HepG2 (cell line): ENCODE data around the gene NOTCH4. TPM values are rescaled to one million over a fixed set of nuclear protein-coding genes. Genes with fewer than 3 reads are reported as not detected.
A peak's percentile ranks its signal among the peaks of the same experiment; 100 is the strongest.

Experiments used
- ATAC-seq: fragments of 200-7000 bp; cut with Tn5 transposase; 3 replicates; pipeline ENCODE4 v1.9.1; 2020; ENCODE audit warnings: mild to moderate bottlenecking, moderate library complexity
- BruUV-seq: library from RNA; stranded (reverse); fragments of 400-500 nt; replicated peaks from 2 replicates; lab custom pipeline; 2021; lab: Mats Ljungman, UMichigan
- CTCF ChIA-PET: fragments of 300-600 bp; formaldehyde crosslinking; extraction: SDS; loops from one replicate; lab custom pipeline; 2021; ENCODE audit warnings: low total read pairs, inconsistent platforms, low intra/inter-chr PET ratio; lab: Yijun Ruan, JAX
- POLR2A ChIA-PET: fragments of 350-600 bp; sonication (Branson Sonifier 250); formaldehyde crosslinking; loops from one replicate; lab custom pipeline; 2020; ENCODE audit warnings: antibody characterized with exemption, inconsistent platforms; lab: Yijun Ruan, JAX
- DNase-seq: peaks from one replicate; pipeline ENCODE4 v3.0.0-alpha.2; 2015; ENCODE audit warnings: low spot score
- FAIRE-seq: peaks from 3 replicates; lab custom pipeline; 2011; peaks lifted over from hg19 to GRCh38; lab: Jason Lieb, UNC
- H2AFZ ChIP-seq: one replicate; pipeline ENCODE4 v1.6.1; 2011; ENCODE audit warnings: low read length, inconsistent platforms
- H3K27ac ChIP-seq: fragments of 300-600 bp; 3 replicates; pipeline ENCODE4 v1.8.0; 2011; ENCODE audit warnings: mixed run types, mild to moderate bottlenecking, mixed read lengths, low read length, inconsistent platforms; ENCODE audit not compliant: insufficient read depth; ENCODE audit errors: extremely low read length
- H3K27me3 ChIP-seq, 2 experiments: fragments of 200-600 bp in 1 of 2; 2 replicates in 1 of 2; 3 replicates in 1 of 2; pipeline versions ENCODE4 v1.6.0 to v1.8.0; 2011; ENCODE audit warnings: low read length in 2 of 2, mild to moderate bottlenecking in 2 of 2, moderate library complexity in 2 of 2, inconsistent platforms in 1 of 2; ENCODE audit not compliant: insufficient read depth in 2 of 2, control insufficient read depth in 1 of 2
- H3K36me3 ChIP-seq, 2 experiments: fragments of 200-600 bp in 1 of 2; replicated peaks in 1 of 2; 2 replicates in 1 of 2; 3 replicates in 1 of 2; pipeline versions ENCODE4 v1.5.1 to v1.8.0; 2011; ENCODE audit warnings: low read length in 2 of 2, inconsistent platforms in 1 of 2; ENCODE audit not compliant: insufficient read depth in 2 of 2, control insufficient read depth in 1 of 2
- H3K4me1 ChIP-seq: 2 replicates; pipeline ENCODE4 v1.5.1; 2012; ENCODE audit warnings: low read length, inconsistent platforms; ENCODE audit not compliant: insufficient read depth
- H3K4me2 ChIP-seq: 2 replicates; pipeline ENCODE4 v1.6.0; 2011; ENCODE audit warnings: low read depth, low read length, inconsistent platforms
- H3K4me3 ChIP-seq, 3 experiments: fragments of 200-600 bp in 1 of 3; sonication (generic), shearing (Covaris generic) in 1 of 3; replicated peaks in 1 of 3; 2 replicates each; pipeline ENCODE4 v1.5.1; 2011 to 2016; ENCODE audit warnings: low read length in 3 of 3, inconsistent platforms in 2 of 3, low read depth in 2 of 3, mild to moderate bottlenecking in 2 of 3, control low read depth in 1 of 3, mixed read lengths in 1 of 3; ENCODE audit not compliant: insufficient read depth in 1 of 3
- H3K79me2 ChIP-seq: one replicate; pipeline ENCODE4 v1.6.1; 2011; ENCODE audit warnings: low read length, inconsistent platforms; ENCODE audit not compliant: insufficient read depth
- H3K9ac ChIP-seq: 2 replicates; pipeline ENCODE4 v1.6.0; 2011; ENCODE audit warnings: mild to moderate bottlenecking, low read depth, low read length, inconsistent platforms; ENCODE audit not compliant: insufficient read depth
- H3K9me3 ChIP-seq: 2 replicates; pipeline ENCODE4 v1.5.1; 2012; ENCODE audit warnings: mild to moderate bottlenecking, low read length
- H4K20me1 ChIP-seq: 2 replicates; pipeline ENCODE4 v1.6.0; 2011; ENCODE audit warnings: inconsistent platforms, mild to moderate bottlenecking, low read length, moderate library complexity; ENCODE audit not compliant: insufficient read depth
- ATRX ChIP-seq: sonication (generic); formaldehyde crosslinking; IDR thresholded peaks from 2 replicates; pipeline ENCODE4 v1.4.0; 2020; ENCODE audit warnings: missing genetic modification reagents, borderline replicate concordance
- CBFB ChIP-seq: sonication (generic); formaldehyde crosslinking; IDR thresholded peaks from 2 replicates; pipeline ENCODE4 v1.4.0; 2020; ENCODE audit warnings: missing genetic modification reagents
- ERF ChIP-seq: IDR thresholded peaks from 2 replicates; pipeline ENCODE4 v1.6.1; 2018; ENCODE audit warnings: missing biosample characterization, missing genetic modification reagents
- KDM2A ChIP-seq: sonication (generic); formaldehyde crosslinking; IDR thresholded peaks from 2 replicates; pipeline ENCODE4 v1.4.0; 2020; ENCODE audit warnings: low read depth, missing genetic modification reagents, borderline replicate concordance
- KLF13 ChIP-seq: sonication (generic); formaldehyde crosslinking; IDR thresholded peaks from 2 replicates; pipeline ENCODE4 v1.4.0; 2020; ENCODE audit warnings: mild to moderate bottlenecking, missing genetic modification reagents
- NPAS2 ChIP-seq: sonication (generic); formaldehyde crosslinking; IDR thresholded peaks from 2 replicates; pipeline ENCODE4 v1.8.0; 2022; ENCODE audit warnings: mild to moderate bottlenecking, missing genetic modification reagents, borderline replicate concordance
- NR3C1 ChIP-seq: sonication (generic); formaldehyde crosslinking; IDR thresholded peaks from 2 replicates; pipeline ENCODE4 v1.4.0; 2020; ENCODE audit warnings: missing genetic modification reagents
- ZFP41 ChIP-seq: sonication (generic); formaldehyde crosslinking; IDR thresholded peaks from 2 replicates; pipeline ENCODE4 v1.4.0; 2020; ENCODE audit warnings: mild to moderate bottlenecking, missing genetic modification reagents, borderline replicate concordance
- ZNF281 ChIP-seq: sonication (generic); formaldehyde crosslinking; IDR thresholded peaks from 2 replicates; pipeline ENCODE4 v1.4.0; 2020; ENCODE audit warnings: missing genetic modification reagents, borderline replicate concordance
- ZNF33B ChIP-seq: sonication (generic); formaldehyde crosslinking; IDR thresholded peaks from 2 replicates; pipeline ENCODE4 v1.5.1; 2020; ENCODE audit warnings: mild to moderate bottlenecking, missing genetic modification reagents
- ZNF570 ChIP-seq: sonication (generic); formaldehyde crosslinking; IDR thresholded peaks from 2 replicates; pipeline ENCODE4 v1.4.0; 2020; ENCODE audit warnings: mild to moderate bottlenecking, missing genetic modification reagents, borderline replicate concordance
- WGBS: methylation state at CpG from one replicate; pipeline ENCODE4 v1.1.6; 2017; ENCODE audit warnings: low lambda C conversion rate; 5-methylcytosine and 5-hydroxymethylcytosine counted together
- in situ Hi-C: cut with HindIII; loops from 2 replicates; pipeline ENCODE4 v1.10.0; 2017; ENCODE audit warnings: low pct_unique_long_range_greater_than_20kb; ENCODE audit not compliant: extremely low pct_ligation_motif_present
- intact Hi-C: fragments of 100-400 bp; cut with micrococcal nuclease; formaldehyde crosslinking; loops from one replicate; pipeline ENCODE4 v1.10.0; 2022; ENCODE audit not compliant: unreplicated experiment
- polyA plus RNA-seq, 8 experiments: library from polyadenylated mRNA; depleted of rRNA in 3 of 8; stranded (reverse) in 7 of 8; unstranded in 1 of 8; fragments of >200 nt; fragmentation: Illumina TruSeq in 4 of 8; extraction: Trizol in 4 of 8; gene quantifications; 2 replicates each; pipeline versions ENCODE4 v1.2.1 to v1.2.3, GENCODE V29; 2011 to 2016; ENCODE audit warnings: low read depth in 4 of 8, missing spikeins in 1 of 8, mixed read lengths in 1 of 8; ENCODE audit not compliant: insufficient read depth in 1 of 8
- total RNA-seq, 5 experiments: library from RNA; depleted of rRNA; stranded (reverse); fragments of >200 nt; fragmentation: Illumina TruSeq; extraction: Trizol; gene quantifications; 2 replicates each; pipeline ENCODE4 v1.2.3, GENCODE V29; 2016; ENCODE audit warnings: low read depth in 1 of 5
- TF ChIP-seq, protein P1 (sequence below): sonication (generic); formaldehyde crosslinking; IDR thresholded peaks from 2 replicates; pipeline ENCODE4 v1.5.1; 2020; ENCODE audit warnings: mild to moderate bottlenecking, missing genetic modification reagents, moderate library complexity
- TF ChIP-seq, protein P2 (sequence below): sonication (generic); formaldehyde crosslinking; IDR thresholded peaks from 2 replicates; pipeline ENCODE4 v1.5.0; 2020; ENCODE audit warnings: mild to moderate bottlenecking, missing genetic modification reagents

The NOTCH4 gene
- total and polyA plus RNA-seq, 2 of the 13 experiments (the other 11 are each of a cell fraction or from before 2014, with no cell fraction given) = 0.51 to 0.83 TPM

DNA sequence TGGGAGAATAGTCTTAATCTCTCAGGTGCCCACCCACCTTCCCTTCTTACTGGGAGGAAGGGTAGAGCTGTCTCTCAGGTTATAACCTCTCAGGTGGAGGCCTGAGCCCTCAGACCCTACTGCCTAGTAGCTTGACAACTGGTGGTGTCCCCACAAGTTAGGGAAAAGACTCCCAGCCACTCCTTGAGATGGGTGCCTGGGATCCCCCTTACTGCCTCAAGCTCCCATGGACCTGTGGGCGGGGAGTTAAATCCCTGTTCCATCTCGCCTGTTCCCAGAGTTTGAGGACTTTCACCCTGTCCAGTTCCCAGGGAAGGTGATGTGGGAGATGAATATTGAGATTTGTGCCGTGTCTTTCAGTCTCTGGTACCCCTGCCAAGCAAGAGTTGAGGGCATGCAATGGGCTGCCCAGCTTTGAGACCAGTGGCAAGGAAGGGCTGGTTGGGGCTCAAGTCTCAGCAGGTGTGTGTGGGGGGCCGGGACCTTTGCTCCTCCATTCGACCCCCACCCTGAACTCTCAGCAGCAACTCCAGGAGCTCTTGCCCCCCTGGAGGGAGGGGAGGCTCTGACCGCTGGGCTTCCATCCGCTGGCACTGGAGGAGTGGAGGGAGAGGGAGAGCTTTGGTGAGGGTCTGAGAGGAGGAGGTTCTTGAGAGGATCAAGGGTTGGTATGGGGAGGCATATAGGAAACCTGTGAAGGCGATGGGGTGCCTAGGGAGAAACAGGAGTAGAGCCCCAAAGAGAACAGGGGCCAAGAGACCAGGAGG, 32.8 kb downstream of the NOTCH4 start:
- no peaks in the 10 kb centered on the region for H4K20me1 ChIP-seq
- H2AFZ ChIP-seq = no peak overlapping the region
- peak overlapping the region; percentile 95 for H3K4me2 ChIP-seq
- H3K4me3 ChIP-seq = peak overlapping the region; percentile 74 to 93 (median 79)
- H3K36me3 ChIP-seq = peaks cover 7 to 19% of the 10 kb centered on the region in 2 experiments
- ChIA-PET CTCF (no interaction called here), POLR2A (interaction anchor here (0.7 to 7.1 kb wide), 10 partner anchors 9 to 781 kb away, joined by 3 to 127 read pairs (median 4); partner anchors contain the start of genes AGPAT1, ATF6B, C6orf47 and FKBPL)
- 56% methylated on average over 8 of the region's 8 CpGs for WGBS
- peaks cover 15% of the 10 kb centered on the region for H3K79me2 ChIP-seq
- in situ Hi-C loops (loop anchor here (5.0 kb wide), 1 partner anchor 781 kb away; no protein-coding TSS in a partner anchor), intact Hi-C loops (loop anchor here (1.0 kb wide), 1 partner anchor 13 kb away; the partner anchor contains the start of gene RNF5)
- H3K9me3 ChIP-seq = no peaks in the 10 kb centered on the region
- ATAC-seq (no peak), DNase-seq (no peak), FAIRE-seq (no peak)
- H3K27ac ChIP-seq = peak overlapping the region; percentile 80
- BruUV-seq = no TSS peak
- peaks cover 47% of the 10 kb centered on the region for H3K4me1 ChIP-seq
- H3K9ac ChIP-seq = peak overlapping the region; percentile 90
- no peaks in the 10 kb centered on the region; a peak in 1 of 5 replicates for H3K27me3 ChIP-seq
- TF ChIP-seq KDM2A (no peak), ZNF33B (CRISPR knock-in tag) (no peak), NPAS2 (CRISPR knock-in tag) (no peak), ZNF570 (CRISPR knock-in tag) (no peak), NR3C1 (CRISPR knock-in tag) (no peak), ZFP41 (no peak), ATRX (no peak), ERF (no peak), ZNF281 (no peak), KLF13 (CRISPR knock-in tag) (0 out of 2 replicates have a peak, but pooled peaks have one; percentile 20), CBFB (CRISPR knock-in tag) (no peak)
- TF ChIP-seq, protein P1, sequence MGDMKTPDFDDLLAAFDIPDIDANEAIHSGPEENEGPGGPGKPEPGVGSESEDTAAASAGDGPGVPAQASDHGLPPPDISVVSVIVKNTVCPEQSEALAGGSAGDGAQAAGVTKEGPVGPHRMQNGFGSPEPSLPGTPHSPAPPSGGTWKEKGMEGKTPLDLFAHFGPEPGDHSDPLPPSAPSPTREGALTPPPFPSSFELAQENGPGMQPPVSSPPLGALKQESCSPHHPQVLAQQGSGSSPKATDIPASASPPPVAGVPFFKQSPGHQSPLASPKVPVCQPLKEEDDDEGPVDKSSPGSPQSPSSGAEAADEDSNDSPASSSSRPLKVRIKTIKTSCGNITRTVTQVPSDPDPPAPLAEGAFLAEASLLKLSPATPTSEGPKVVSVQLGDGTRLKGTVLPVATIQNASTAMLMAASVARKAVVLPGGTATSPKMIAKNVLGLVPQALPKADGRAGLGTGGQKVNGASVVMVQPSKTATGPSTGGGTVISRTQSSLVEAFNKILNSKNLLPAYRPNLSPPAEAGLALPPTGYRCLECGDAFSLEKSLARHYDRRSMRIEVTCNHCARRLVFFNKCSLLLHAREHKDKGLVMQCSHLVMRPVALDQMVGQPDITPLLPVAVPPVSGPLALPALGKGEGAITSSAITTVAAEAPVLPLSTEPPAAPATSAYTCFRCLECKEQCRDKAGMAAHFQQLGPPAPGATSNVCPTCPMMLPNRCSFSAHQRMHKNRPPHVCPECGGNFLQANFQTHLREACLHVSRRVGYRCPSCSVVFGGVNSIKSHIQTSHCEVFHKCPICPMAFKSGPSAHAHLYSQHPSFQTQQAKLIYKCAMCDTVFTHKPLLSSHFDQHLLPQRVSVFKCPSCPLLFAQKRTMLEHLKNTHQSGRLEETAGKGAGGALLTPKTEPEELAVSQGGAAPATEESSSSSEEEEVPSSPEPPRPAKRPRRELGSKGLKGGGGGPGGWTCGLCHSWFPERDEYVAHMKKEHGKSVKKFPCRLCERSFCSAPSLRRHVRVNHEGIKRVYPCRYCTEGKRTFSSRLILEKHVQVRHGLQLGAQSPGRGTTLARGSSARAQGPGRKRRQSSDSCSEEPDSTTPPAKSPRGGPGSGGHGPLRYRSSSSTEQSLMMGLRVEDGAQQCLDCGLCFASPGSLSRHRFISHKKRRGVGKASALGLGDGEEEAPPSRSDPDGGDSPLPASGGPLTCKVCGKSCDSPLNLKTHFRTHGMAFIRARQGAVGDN (CRISPR knock-in tag) = 0 out of 2 replicates have a peak, but pooled peaks have one; percentile 18
- TF ChIP-seq, protein P2, sequence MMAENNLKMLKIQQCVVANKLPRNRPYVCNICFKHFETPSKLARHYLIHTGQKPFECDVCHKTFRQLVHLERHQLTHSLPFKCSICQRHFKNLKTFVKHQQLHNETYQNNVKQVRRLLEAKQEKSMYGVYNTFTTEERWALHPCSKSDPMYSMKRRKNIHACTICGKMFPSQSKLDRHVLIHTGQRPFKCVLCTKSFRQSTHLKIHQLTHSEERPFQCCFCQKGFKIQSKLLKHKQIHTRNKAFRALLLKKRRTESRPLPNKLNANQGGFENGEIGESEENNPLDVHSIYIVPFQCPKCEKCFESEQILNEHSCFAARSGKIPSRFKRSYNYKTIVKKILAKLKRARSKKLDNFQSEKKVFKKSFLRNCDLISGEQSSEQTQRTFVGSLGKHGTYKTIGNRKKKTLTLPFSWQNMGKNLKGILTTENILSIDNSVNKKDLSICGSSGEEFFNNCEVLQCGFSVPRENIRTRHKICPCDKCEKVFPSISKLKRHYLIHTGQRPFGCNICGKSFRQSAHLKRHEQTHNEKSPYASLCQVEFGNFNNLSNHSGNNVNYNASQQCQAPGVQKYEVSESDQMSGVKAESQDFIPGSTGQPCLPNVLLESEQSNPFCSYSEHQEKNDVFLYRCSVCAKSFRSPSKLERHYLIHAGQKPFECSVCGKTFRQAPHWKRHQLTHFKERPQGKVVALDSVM (CRISPR knock-in tag) = 0 out of 2 replicates have a peak, but pooled peaks have one; percentile 8
